ENCODE results near the gene LRP6.
"Not testable (repeated sequence)": the region's sequence is repeated elsewhere in the genome, so short reads cannot be mapped to it uniquely, and the experiment has no call there.

LRP6 gene

DNA sequence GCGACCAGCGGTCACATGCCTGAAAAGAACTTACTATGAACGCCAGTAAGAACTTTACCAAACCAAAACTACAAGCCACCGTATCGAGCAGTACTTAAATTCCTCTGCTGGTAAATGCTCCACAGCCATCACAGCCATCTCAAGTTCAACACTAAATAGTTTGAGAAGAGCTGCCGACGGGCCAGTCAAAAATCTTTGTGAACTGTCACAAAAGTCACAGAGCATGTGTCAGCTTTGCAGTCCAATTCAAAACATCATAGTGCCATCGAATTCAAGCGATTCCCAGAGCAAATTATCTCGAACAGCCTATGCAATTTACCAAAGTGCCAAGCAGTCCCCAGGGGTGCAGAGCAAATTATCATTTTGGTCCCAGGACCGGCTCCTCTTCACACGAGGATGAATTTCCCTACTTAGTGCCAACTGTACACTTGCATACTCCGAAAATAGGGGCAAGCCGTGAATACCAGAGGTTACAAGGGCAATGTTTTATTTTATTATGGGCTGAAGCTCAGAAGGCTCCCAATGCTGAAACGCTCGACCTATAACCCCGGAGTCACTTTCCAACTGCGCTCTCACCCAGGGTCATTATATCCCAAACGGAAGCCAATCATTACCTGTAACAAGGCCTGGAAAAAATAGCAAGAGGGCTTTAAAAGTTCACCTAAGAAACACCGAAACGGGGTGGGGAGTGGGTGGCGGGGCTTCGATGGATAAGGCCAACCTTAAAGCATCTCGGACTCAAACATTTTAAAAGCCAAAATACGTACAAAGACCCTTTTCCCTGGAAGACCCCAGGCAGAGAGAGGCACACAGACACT lies 1.1 kb downstream of the LRP6 start:
- DNase-seq (ENCODE audit: low spot score) = peak; percentile 53

DNA sequence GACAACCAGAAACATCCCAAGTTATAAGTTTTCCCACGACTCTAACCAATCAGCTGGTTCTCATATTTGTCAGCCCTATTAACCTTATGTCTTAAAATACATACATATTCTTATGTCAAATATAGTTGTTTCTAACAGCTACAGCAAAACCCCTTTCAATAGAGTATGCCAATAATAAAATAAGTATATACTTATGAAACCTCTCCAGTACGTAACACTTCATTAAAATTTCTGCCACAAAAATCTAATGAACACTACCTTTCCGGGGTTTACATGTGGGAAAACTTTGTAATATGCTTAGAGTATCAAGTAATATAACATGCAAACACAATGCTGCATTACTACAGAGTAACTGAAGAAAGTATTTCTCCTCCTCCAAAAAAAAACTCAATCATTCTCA lies 1.8 kb downstream of the LRP6 start:
- DNase-seq (ENCODE audit: low spot score) = no peak

DNA sequence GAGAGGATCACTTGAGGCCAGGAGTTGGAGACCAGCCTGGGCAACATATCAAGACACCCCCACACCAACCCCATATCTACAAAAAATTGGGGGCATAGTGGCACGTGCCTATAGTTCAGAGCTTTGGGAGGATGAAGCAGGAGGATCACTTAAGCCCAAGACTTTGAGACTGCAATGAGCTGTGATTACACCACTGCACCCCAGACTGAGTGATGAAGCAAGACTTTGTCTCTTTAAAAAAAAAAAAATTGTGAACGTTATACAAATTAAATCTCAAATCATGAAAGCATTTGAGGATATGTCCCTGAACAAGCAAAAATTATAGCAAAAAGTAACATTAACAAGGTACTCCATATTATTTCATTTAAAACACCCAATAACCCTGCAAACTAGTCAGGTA lies 2.9 kb downstream of the LRP6 start:
- DNase-seq (ENCODE audit: low spot score) = no peak

DNA sequence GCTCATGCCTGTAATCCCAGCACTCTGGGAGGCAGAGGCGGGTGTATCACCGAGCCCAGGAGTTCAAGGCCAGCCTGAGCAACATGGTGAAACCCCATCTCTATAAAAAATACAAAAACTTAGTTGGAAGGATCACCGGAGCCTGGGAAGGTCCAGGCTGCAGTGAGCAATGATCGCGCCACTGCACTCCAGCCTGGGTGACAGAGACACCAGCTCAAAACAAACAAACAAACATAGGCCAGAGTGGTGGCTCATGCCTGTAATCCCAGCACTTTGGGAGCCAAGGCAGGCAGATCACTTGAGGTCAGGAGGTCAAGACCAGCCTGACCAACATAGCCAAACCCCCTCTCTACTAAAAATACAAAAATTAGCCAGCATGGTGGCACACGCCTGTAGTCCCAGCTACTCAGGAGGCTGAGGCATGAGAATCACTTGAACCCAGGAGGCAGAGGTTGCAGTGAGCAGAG lies 10.5 kb downstream of the LRP6 start:
- DNase-seq (ENCODE audit: low spot score) = not testable (repeated sequence)

DNA sequence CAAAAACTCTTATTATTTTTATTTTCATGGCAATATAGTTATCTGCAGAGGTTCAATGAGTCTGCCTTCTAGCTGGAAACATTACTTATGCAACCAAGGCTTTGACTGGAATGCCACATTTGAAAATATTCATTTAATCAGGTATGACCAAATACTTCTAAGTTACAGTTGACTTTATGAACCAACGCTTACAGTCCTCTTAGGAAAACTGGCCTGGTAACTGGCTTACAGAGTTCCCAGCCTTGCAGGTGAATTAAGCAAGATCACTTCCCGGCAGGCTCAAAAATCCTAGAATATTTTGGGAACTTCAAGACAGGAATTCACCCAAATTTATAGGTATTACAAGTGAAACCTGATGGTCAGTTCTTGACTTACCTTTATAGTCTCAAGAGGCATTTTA lies 12.3 kb downstream of the LRP6 start:
- DNase-seq (ENCODE audit: low spot score) = no peak

GRCh38 chr12:12249216-12250050 lies 17.4 kb downstream of the LRP6 start:
- no peak for DNase-seq (ENCODE audit: low spot score)

- no peak for DNase-seq (ENCODE audit: low spot score)
Measured at GRCh38 chr12:12247584-12247983, 19.3 kb downstream of the LRP6 start.

DNA sequence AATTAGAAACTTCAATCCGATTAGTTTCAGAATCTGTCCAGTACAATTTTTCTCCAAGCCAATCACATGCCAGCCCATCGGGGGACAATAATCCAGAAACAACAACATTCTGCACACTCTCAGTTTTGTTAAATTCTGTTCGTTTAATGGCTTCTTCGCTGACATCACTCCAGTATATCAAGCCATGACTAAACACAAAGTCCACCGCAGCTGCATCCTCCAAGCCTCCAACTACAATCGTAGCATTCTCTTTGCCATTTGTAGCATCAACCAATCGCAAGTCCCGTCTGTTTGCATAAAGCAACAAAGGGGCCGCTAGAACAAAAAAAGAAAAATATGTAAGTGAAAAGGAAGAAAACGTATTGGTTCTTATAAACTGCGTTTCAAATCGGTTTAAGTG lies 22.5 kb downstream of the LRP6 start:
- DNase-seq (ENCODE audit: low spot score) = no peak

DNA sequence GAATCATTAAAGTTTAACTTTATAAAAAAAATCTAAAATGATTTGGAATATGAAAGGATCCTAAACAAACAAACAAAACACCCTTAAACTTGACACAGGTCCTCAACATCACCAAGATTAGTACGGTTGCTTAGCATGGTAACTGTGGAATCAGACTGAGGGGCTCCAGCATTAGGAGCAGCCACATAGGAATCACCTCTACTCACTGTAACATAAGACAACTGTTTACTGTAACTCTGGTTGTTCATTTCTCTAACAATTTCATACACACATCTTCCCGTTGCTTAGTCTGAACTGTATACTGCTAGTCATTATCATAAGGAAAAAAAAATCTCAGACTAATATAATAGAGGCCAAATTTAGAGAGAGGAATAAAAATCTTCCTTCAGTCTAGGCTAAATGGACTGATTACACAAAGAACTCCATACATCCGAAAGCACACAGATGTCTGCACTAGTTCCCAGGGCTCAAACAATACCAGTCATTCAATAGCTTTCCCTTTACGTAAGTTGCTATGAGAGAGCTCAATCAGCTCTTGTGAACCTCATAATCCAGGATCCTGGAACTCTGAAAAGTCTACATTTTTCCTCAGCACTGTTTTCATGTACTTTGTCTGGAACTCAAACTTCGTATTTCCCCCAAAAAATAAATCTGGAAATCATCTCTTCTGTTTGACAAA lies 26.0 kb downstream of the LRP6 start:
- DNase-seq (ENCODE audit: low spot score) = no peak

DNA sequence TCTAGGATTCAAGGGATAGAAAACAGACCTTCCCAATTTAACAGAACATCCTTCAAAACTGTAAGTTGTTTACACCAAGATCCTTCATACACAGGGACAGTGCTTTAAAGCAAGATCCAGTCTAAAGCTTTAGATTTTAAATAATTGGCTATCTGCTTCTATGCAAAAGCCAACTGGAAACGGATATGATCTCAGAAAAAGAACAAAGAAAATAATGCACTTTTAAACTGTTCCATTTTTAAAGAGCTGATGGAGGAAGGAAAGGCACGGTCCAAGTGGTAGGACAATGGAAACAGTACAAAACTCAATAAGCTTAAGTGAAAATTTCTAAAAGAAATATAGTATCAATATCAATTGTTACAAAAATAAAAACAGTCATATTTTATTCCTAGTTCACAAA lies 27.7 kb downstream of the LRP6 start:
- no peak for DNase-seq (ENCODE audit: low spot score)

DNA sequence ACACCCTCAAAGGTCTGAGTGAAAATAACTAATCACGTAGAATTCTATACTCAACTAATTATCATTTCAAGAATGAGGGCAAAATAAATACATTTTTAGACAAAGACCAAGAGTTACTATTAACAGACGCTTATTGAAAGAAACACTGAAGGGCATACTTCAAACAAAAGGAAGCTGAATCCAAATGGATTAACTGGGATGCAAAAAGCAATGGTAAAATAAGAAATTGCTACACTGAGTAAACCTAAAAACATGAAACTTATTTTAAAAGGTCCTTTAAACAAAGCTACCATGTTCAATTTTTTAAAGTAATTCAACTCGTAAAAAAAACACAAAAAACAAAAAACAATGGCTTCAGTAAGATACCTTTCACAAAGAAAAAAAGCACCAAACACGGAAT lies 28.2 kb downstream of the LRP6 start:
- no peak for DNase-seq (ENCODE audit: low spot score)

GRCh38 chr12:12236896-12237295 lies 29.9 kb downstream of the LRP6 start:
- DNase-seq (ENCODE audit: low spot score) = no peak

DNA sequence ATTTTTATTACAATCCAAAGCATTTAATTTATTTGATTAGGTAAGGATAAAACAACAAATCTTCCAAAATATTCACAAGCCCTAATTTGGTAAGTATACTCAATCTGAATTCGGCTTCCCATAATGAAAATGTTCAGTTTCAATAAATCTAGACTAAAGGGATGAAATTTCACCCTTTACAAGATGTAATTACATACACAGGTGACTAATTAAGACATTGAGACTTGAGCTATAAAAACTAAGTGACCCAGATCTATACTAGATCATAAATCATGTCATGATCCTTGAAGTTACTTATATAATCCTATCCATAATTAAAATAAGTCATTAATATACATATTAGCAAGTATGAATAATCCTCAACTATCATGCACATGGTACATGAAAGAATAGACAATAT lies 36.6 kb downstream of the LRP6 start:
- DNase-seq (ENCODE audit: low spot score) = no peak

GRCh38 chr12:12229556-12230092 lies 37.2 kb downstream of the LRP6 start:
- DNase-seq (ENCODE audit: low spot score) = no peak

- DNase-seq (ENCODE audit: low spot score) = no peak
Measured at GRCh38 chr12:12228402-12228801, 38.4 kb downstream of the LRP6 start.

DNA sequence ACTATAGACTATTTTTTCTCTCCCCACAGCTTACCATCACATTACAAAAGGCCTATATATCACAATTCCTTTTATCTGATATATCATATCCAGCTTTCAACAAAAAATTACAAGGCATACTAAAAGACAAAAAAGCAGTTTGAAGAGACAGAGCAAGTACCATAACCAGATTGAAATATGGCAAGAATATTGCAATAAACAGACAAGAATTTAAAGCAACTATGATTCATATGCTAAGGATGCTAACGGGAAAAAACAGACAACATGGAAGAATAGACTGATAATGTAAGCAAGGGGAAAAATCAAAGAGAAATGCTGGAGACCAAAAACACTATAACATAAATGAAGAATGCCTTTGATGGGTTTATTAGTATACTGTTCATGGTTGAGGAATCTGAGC lies 40.7 kb downstream of the LRP6 start:
- no peak for DNase-seq (ENCODE audit: low spot score)

- DNase-seq (ENCODE audit: low spot score) = no peak
Measured at GRCh38 chr12:12224240-12224940, 42.5 kb downstream of the LRP6 start.

- DNase-seq (ENCODE audit: low spot score) = peak; percentile 33
Measured at GRCh38 chr12:12221560-12221959, 45.3 kb downstream of the LRP6 start.

DNA sequence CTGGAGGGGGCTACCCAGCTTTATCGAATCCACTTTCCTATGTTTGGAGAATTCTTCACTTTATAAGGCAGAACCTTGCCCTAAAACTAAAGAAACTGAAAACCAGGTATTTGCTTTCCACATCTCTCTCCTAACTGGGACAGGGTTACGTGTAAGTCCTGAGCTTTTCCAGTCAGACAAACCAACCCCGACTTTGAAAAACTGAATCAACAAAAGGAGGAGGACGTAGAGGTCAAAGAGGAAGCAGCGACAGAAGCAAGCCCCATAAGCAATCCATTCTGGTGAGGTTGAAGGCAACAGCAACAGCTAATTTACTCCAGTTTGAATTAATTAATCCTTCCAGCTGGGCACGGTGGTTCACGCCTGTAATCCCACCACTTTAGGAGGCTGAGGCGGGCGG lies 47.2 kb downstream of the LRP6 start:
- DNase-seq (ENCODE audit: low spot score) = peak; percentile 39

GRCh38 chr12:12217018-12217359 lies 49.9 kb downstream of the LRP6 start:
- DNase-seq (ENCODE audit: low spot score) = no peak

GRCh38 chr12:12216349-12217017 lies 50.4 kb downstream of the LRP6 start:
- DNase-seq (ENCODE audit: low spot score) = no peak

Measured in D341Med (cell line).